ENCODE results near the gene SRPK3.

The SRPK3 gene

DNA sequence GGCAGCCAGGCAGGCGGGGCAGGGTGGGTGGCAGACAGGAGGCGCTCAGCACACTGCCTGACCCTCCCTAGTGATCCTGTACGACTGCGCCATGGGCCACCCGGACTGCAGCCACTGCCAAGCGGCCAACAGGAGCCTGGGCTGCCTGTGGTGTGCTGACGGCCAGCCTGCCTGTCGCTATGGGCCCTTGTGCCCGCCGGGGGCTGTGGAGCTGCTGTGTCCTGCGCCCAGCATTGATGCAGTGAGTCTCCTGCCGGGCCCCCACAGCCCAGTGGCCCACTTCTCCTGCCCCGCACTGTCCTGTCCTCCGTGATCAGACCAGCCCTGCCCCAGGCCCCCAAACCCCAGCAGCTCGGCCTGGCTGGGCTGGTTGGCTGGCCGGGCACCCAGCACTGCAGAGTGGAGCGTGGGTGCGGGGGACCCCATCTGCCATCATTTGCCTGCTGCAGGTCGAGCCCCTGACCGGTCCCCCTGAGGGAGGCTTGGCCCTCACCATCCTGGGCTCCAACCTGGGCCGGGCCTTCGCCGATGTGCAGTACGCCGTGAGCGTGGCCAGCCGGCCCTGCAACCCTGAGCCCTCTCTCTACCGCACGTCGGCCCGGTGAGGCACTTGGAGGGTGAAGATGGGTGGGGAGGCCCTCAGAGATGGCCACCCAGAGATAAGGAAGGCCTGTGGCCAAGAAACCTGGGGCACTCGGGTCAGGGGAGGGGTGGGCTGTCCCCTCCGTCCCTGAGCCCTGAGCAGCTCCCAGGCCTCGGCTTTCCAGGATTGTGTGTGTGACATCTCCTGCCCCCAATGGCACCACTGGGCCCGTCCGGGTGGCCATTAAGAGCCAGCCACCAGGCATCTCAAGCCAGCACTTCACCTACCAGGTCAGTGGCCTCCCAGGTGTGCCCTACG is 9.2 kb upstream of the SRPK3 start:
- DNase-seq: no peak

DNA sequence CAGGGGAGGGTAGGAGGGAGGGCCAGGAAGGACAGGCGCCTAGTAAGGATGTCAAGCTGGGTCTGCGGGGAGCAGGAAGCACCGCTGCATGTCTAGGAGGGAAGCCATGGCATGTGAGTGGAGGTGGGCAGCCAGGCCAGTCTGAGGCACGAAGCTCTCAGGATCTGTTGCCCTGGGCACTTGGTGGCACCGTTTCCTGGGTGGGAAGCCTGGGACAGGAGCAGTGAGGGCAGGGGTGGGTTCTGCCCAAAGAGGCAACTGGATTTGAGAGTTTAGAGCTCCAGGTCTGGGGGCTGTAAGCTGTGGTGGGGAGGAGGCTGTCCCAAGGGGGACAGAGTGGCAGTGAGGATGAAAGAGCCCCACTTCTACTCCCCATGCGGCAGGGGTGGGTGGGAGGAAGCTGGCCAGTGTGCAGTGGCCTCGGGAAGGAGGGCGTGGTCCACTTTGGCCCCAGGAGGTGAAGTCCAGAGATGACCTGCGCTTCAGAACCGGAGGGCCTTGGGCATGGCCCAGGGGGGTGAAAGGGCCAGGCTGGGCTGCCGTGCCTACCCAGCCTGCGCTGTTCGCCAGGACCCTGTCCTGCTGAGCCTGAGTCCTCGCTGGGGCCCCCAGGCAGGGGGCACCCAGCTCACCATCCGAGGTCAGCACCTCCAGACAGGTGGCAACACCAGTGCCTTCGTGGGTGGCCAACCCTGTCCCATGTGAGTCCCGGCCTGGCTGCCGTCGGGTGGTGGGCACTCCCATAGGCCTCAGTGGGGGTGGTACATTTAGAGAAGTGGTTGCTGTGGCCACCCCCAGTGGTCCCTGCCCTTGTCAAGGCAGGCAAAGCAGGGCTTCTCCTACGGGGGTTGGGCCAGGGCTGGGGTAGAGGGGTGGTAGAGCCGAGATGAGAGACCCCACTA is 8.3 kb upstream of the SRPK3 start:
- DNase-seq: no peak

GRCh38 chrX:153773218-153773611 is 7.6 kb upstream of the SRPK3 start:
- no peak for DNase-seq

- DNase-seq: no peak
Observed at GRCh38 chrX:153773741-153774575, 6.9 kb upstream of the SRPK3 start.

GRCh38 chrX:153774576-153775292 is 6.1 kb upstream of the SRPK3 start:
- DNase-seq: no peak

- no peak for DNase-seq
Observed at GRCh38 chrX:153775293-153776119, 5.3 kb upstream of the SRPK3 start.

- DNase-seq: no peak
Observed at GRCh38 chrX:153776120-153776599, 4.7 kb upstream of the SRPK3 start.

- no peak for DNase-seq
Observed at GRCh38 chrX:153776611-153777045, 4.2 kb upstream of the SRPK3 start.

DNA sequence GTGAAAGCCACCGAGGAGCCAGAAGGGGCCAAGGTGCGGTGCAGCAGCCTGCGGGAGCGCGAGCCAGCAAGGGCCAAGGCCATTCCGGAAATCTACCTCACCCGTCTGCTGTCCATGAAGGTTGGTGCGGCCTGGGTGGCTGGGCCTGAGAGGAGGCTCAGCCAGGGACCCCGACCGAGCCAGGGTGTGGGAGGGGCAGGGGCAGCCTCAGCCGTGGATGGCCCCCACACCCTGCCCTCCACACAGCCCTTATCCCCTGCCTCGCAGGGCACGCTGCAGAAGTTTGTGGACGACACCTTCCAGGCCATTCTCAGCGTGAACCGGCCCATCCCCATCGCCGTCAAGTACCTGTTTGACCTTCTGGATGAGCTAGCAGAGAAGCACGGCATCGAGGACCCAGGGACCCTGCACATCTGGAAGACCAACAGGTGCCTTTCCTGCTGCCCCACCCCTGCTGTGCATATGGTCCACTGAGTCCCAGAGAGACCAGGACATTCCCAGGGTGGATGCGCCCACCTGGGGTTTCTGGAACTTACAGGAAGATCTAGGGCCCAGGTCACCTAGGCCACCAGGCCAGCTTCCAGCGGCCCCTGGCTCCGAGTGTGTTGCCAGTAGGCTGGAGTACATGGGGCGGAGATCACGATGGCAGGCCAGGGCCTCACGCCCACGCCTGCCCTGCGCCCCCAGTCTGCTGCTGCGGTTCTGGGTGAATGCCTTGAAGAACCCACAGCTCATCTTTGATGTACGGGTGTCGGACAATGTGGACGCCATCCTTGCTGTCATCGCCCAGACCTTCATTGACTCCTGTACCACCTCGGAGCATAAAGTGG is 3.4 kb upstream of the SRPK3 start:
- DNase-seq: no peak

DNA sequence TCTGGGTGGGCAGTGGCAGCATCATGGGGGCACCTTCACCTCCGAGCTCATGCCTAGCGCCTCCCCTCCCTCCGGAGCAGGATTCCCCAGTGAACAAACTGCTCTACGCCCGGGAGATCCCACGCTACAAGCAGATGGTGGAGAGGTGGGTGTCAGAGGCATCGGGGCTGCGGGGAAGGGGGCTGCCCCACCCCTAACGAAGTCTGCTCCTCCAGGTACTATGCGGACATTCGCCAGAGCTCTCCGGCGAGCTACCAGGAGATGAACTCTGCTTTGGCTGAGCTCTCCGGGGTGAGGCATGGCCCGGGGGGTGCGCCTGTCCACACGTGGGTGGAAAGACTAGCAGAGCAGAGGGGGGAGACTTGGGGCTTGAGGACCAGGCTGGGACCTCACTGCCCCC is 2.7 kb upstream of the SRPK3 start:
- DNase-seq: no peak

DNA sequence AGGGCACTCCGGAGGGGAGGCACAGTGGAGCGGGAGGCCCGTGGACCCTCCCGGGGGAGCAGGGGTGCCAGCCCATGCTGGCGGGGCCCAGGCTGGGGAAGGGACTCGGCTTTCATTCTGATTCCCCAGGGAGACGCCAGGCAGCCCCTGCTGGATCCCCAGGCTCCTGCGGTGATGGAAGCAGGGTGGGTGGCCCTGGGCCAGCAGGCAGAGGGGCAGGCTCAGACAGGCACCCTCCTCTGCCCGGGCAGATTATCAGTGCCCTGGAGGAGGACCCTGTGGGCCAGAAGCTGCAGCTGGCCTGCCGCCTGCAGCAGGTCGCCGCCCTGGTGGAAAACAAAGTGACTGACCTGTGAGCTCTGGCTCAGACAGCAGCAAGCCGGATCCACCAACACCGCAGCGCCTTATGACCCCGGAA is 2.1 kb upstream of the SRPK3 start:
- DNase-seq: no peak

DNA sequence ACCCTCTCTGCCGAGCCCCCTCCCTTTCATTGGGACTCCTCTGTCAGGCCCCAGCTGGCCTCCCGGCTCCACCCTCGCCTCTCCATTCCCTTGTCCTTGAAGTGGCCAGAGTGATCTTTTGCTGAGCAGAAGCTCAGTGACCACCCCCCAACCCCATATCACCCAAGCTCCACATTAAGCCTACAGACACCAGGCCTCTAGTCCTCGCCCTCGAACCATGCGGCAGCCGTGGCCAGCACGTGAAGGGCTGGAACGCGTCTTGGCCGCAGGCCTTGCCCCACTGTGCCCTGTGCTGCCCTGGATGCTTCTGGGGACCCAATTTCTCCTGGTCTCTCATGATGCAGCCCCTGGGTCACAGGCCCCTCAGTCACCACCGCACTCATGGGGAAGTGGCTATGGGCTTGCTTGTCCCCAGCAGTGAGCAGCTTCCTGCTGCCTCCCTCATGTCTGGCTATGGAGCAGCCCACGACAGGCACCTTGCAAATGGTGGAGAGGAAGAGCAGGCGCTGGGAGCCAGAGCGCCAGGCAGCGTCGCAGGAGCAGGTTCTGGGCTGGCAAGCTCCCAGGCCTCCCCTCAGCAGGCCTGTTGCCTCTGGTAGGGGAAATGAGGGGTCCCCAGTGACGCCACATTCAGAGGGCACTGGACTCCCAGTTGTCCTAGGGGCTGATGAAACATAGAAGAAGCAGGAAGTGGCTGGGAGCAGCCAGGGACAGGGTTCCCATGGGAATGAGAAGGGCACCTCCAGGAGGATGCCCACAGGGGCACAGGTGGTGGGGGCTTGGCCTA is 757 bp upstream of the SRPK3 start:
- DNase-seq: peak; percentile 13

- peak; percentile 51 for DNase-seq
Observed at GRCh38 chrX:153781428-153782047, 697 bp downstream of the SRPK3 start.

- peak; percentile 96 for DNase-seq
Observed at GRCh38 chrX:153782313-153782712, 1.5 kb downstream of the SRPK3 start.

GRCh38 chrX:153782871-153783270 is 2.0 kb downstream of the SRPK3 start:
- no peak for DNase-seq

DNA sequence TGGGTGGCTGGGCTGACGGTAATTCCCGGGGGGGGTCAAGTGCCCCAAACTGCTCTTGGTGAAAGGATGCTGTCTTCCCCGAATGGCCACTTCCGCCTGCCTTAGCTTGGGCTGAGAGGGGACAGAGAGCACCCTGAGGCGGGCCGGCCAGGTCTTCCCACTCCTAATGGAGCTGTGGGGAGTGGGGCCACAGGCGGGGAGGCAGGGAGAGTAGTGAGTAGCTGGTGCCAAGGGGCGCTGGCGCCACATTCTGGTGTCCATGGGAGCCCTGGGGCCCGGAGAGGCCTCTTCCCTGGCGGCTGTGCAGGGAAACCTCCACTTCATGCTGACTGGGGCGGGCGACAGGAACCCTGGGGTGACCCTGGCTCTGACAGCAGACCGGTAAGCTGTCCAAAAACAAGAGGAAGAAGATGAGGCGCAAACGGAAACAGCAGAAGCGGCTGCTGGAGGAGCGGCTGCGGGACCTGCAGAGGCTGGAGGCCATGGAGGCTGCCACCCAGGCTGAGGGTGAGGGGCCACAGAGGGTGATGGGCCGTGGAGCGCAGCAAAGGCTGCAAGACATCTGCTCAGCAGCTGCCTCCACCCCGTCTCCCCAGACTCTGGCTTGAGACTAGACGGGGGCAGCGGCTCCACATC is 2.7 kb downstream of the SRPK3 start:
- no peak for DNase-seq

DNA sequence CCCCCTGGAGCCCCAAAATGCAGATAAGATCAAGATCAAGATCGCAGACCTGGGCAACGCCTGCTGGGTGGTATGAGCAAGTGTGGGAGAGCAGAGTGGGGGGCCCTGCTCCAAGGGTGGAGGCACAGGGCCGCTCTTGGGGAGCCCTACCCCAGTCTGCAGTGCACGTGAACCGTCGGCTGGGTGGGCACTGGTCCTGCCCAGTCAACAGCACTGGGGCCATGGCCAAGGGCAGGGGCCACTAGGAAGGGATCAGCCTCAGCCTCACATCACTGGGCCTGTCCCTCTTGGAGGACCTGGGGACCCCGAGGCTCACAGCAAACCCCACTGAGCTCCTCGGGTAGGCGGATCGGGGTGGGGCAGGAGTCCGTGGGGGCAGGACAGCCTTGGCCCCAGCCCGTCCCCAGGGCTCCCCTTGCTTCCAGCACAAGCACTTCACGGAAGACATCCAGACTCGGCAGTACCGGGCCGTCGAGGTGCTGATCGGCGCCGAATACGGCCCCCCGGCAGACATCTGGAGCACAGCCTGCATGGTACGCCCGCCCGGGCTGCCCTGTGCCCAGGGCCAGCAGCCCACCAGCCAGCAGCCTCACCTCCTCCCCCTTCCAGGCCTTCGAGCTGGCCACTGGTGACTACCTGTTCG is 3.6 kb downstream of the SRPK3 start:
- DNase-seq: no peak

DNA sequence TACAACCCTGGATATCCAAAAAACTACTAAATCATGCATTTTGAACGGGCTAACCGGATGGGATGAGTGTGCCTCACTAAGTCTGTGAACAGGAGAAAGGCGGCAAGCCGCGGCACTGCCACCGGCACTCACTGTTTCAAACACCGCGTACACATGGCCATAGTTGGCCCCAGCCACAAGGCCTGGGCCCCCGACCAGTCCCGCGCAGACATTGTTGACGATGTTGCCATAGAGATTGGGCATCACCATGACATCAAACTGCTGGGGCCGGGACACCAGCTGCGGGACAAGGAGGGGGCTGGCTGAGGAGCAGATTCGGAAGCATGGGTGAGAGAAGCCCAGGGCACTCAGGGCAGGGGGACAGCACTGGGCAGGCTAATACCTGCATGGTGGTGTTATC is 5.8 kb downstream of the SRPK3 start:
- DNase-seq: no peak
